GM12874 (cell line): ENCODE data around the gene FAM227A.

ENCODE experiments used
- CTCF ChIP-seq: IDR thresholded peaks from 2 replicates; pipeline ENCODE4 v1.5.1; 2011; ENCODE audit warnings: low read depth, mild to moderate bottlenecking, control low read depth, low read length, moderate library complexity; ENCODE audit not compliant: insufficient read depth

Gene FAM227A

GRCh38 chr22:38656256-38657044, at the start of gene FAM227A, which contains the start of gene CBY1:
Gene FAM227A, minus strand, starts transcription at chr22:38656392. Its CDS starts 6,224 bp downstream, at chr22:38650168.
Gene CBY1, plus strand, starts transcription at chr22:38656638. Its CDS starts 11,417 bp downstream, at chr22:38668055.
- no peak for TF ChIP-seq CTCF

- no peak for TF ChIP-seq CTCF
These were observed 49.3 kb upstream of the FAM227A start, which contains the start of gene GTPBP1 for GRCh38 chr22:38705235-38706100. Gene GTPBP1, plus strand, starts transcription at chr22:38705944. Its CDS starts 12 bp downstream, at chr22:38705956.

GRCh38 chr22:38704654-38705234, 48.6 kb upstream of the FAM227A start:
- no peak for TF ChIP-seq CTCF

GRCh38 chr22:38700789-38701628, 44.8 kb upstream of the FAM227A start, which contains the start of gene JOSD1:
Gene JOSD1, minus strand, starts transcription at chr22:38700943. Its CDS starts 956 bp downstream, at chr22:38699987.
- no peak for TF ChIP-seq CTCF

- no peak for TF ChIP-seq CTCF
These were observed 44.1 kb upstream of the FAM227A start for GRCh38 chr22:38700270-38700788.

- TF ChIP-seq CTCF, result no peak
These were observed 43.6 kb upstream of the FAM227A start for GRCh38 chr22:38699784-38700183.
